GM19452 (cell line): ENCODE data around the gene ERAP2.
A peak's percentile ranks its signal among the peaks of the same experiment; 100 is the strongest.
"Not testable (repeated sequence)": the region's sequence is repeated elsewhere in the genome, so short reads cannot be mapped to it uniquely, and the experiment has no call there.

ENCODE experiments used
- ATAC-seq: cut with Tn5 transposase; IDR thresholded peaks from one replicate; pipeline ENCODE4 v1.9.1; 2021; ENCODE audit not compliant: unreplicated experiment

The ERAP2 gene

GRCh38 chr5:96930589-96930988, 54.3 kb downstream of the ERAP2 start:
- no peak for ATAC-seq

- not testable (repeated sequence) for ATAC-seq
These were observed 54.7 kb downstream of the ERAP2 start for GRCh38 chr5:96931037-96931436.

GRCh38 chr5:96931605-96932004, 55.3 kb downstream of the ERAP2 start:
- ATAC-seq: no peak

GRCh38 chr5:96932026-96932425, 55.7 kb downstream of the ERAP2 start:
- no peak for ATAC-seq

GRCh38 chr5:96933764-96934707, 57.7 kb downstream of the ERAP2 start:
- ATAC-seq: no peak

GRCh38 chr5:96934708-96935558, 58.6 kb downstream of the ERAP2 start:
- ATAC-seq: peak; percentile 61

GRCh38 chr5:96935559-96936430, 59.5 kb downstream of the ERAP2 start, which contains the start of gene LNPEP:
Gene LNPEP (plus strand): TSS chr5:96936080. CDS start chr5:96936156, 76 bp downstream.
- ATAC-seq: peak; percentile 49

GRCh38 chr5:96936431-96937320, 60.4 kb downstream of the ERAP2 start:
- ATAC-seq: peak; percentile 26

- no peak for ATAC-seq
These were observed 64.3 kb downstream of the ERAP2 start for GRCh38 chr5:96940586-96940985.

- ATAC-seq: no peak
These were observed 64.8 kb downstream of the ERAP2 start for GRCh38 chr5:96941140-96941539.

GRCh38 chr5:96942078-96942477, 65.8 kb downstream of the ERAP2 start:
- ATAC-seq: no peak

- no peak for ATAC-seq
These were observed 66.6 kb downstream of the ERAP2 start for GRCh38 chr5:96942911-96943310.

GRCh38 chr5:96943799-96944198, 67.5 kb downstream of the ERAP2 start:
- no peak for ATAC-seq

GRCh38 chr5:96945144-96945897, 69.0 kb downstream of the ERAP2 start:
- no peak for ATAC-seq

- no peak for ATAC-seq
These were observed 70.1 kb downstream of the ERAP2 start for GRCh38 chr5:96946381-96946780.

GRCh38 chr5:96952118-96952750, 75.9 kb downstream of the ERAP2 start:
- ATAC-seq: no peak

GRCh38 chr5:96952974-96953730, 76.9 kb downstream of the ERAP2 start:
- no peak for ATAC-seq
